HG02884 (cell line): Measurements from ENCODE around the gene CFD.
"Not testable (repeated sequence)": the region's sequence is repeated elsewhere in the genome, so short reads cannot be mapped to it uniquely, and the experiment has no call there.

Source experiments
- ATAC-seq: cut with Tn5 transposase; IDR thresholded peaks from one replicate; pipeline ENCODE4 v1.9.1; 2021; ENCODE audit warnings: mild to moderate bottlenecking, moderate library complexity; ENCODE audit not compliant: unreplicated experiment

Gene CFD

GRCh38 chr19:858868-859843 is at the start of gene CFD:
TSS of gene CFD (plus strand) at chr19:859664. CDS start at chr19:859690, 26 bp downstream.
- no peak for ATAC-seq

GRCh38 chr19:810077-810855 is 49.2 kb upstream of the CFD start:
- no peak for ATAC-seq

- ATAC-seq: no peak
These were observed 48.5 kb upstream of the CFD start for GRCh38 chr19:810883-811489.

GRCh38 chr19:811506-812048 is 47.9 kb upstream of the CFD start:
- ATAC-seq: no peak

GRCh38 chr19:812049-812746 is 47.3 kb upstream of the CFD start:
- ATAC-seq: no peak

- ATAC-seq: no peak
These were observed 46.7 kb upstream of the CFD start for GRCh38 chr19:812747-813218.

GRCh38 chr19:813219-814151 is 46.0 kb upstream of the CFD start:
- no peak for ATAC-seq

GRCh38 chr19:814152-815078 is 45.0 kb upstream of the CFD start:
- no peak for ATAC-seq

- no peak for ATAC-seq
These were observed 44.2 kb upstream of the CFD start for GRCh38 chr19:815079-815774.

GRCh38 chr19:815775-816499 is 43.5 kb upstream of the CFD start:
- ATAC-seq: no peak

GRCh38 chr19:816500-816857 is 43.0 kb upstream of the CFD start:
- no peak for ATAC-seq

GRCh38 chr19:820212-820611 is 39.3 kb upstream of the CFD start:
- not testable (repeated sequence) for ATAC-seq

- ATAC-seq: no peak
These were observed 38.1 kb upstream of the CFD start for GRCh38 chr19:821231-821824.

- ATAC-seq: no peak
These were observed 37.5 kb upstream of the CFD start, which contains the start of gene PLPPR3 for GRCh38 chr19:821825-822503. TSS of gene PLPPR3 (minus strand) at chr19:821955. CDS start at chr19:821559, 396 bp downstream.

- no peak for ATAC-seq
These were observed 35.8 kb upstream of the CFD start for GRCh38 chr19:823565-824121.

- ATAC-seq: no peak
These were observed 34.6 kb upstream of the CFD start for GRCh38 chr19:824885-825284.
